ENCODE results near the gene FGFRL1.
"Not testable (repeated sequence)": the region's sequence is repeated elsewhere in the genome, so short reads cannot be mapped to it uniquely, and the experiment has no call there.

The FGFRL1 gene

GRCh38 chr4:973431-974397, 37.7 kb upstream of the FGFRL1 start, which contains the start of gene DGKQ:
TSS of gene DGKQ (minus strand) at chr4:973569. CDS start at chr4:973482, 87 bp downstream.
- DNase-seq (ENCODE audit: low spot score), result peak; percentile 85

- DNase-seq (ENCODE audit: low spot score), result no peak
Measured at GRCh38 chr4:974668-975067, 36.8 kb upstream of the FGFRL1 start.

- DNase-seq (ENCODE audit: low spot score), result not testable (repeated sequence)
Measured at GRCh38 chr4:976016-976415, 35.4 kb upstream of the FGFRL1 start.

- no peak for DNase-seq (ENCODE audit: low spot score)
Measured at GRCh38 chr4:978957-979701, 32.3 kb upstream of the FGFRL1 start.

- DNase-seq (ENCODE audit: low spot score), result no peak
Measured at GRCh38 chr4:982291-982690, 29.1 kb upstream of the FGFRL1 start.

- no peak for DNase-seq (ENCODE audit: low spot score)
Measured at GRCh38 chr4:982814-983213, 28.6 kb upstream of the FGFRL1 start.

- DNase-seq (ENCODE audit: low spot score), result no peak
Measured at GRCh38 chr4:984336-985054, 26.9 kb upstream of the FGFRL1 start.

GRCh38 chr4:985123-985830, 26.1 kb upstream of the FGFRL1 start:
- DNase-seq (ENCODE audit: low spot score), result peak; percentile 69

- DNase-seq (ENCODE audit: low spot score), result no peak
Measured at GRCh38 chr4:986428-986878, 25.0 kb upstream of the FGFRL1 start.

GRCh38 chr4:986879-987623, 24.4 kb upstream of the FGFRL1 start, which contains the start of gene IDUA:
TSS of gene IDUA (plus strand) at chr4:987044. CDS start at chr4:987085, 41 bp downstream.
- peak; percentile 62 for DNase-seq (ENCODE audit: low spot score)

- DNase-seq (ENCODE audit: low spot score), result no peak
Measured at GRCh38 chr4:987624-988513, 23.6 kb upstream of the FGFRL1 start.

- DNase-seq (ENCODE audit: low spot score), result no peak
Measured at GRCh38 chr4:988726-989721, 22.4 kb upstream of the FGFRL1 start.

GRCh38 chr4:989722-990471, 21.5 kb upstream of the FGFRL1 start:
- no peak for DNase-seq (ENCODE audit: low spot score)

- no peak for DNase-seq (ENCODE audit: low spot score)
Measured at GRCh38 chr4:990746-991367, 20.6 kb upstream of the FGFRL1 start.

- DNase-seq (ENCODE audit: low spot score), result no peak
Measured at GRCh38 chr4:991451-992296, 19.8 kb upstream of the FGFRL1 start.
